Stimulated activated naive CD8-positive, alpha-beta T cell treated with anti-CD3 and anti-CD28 coated beads, Interleukin-15, Interleukin-2, amounts not matched to agents 100 ng/mL and 50 ng/mL, for 24 hours (primary cell): ENCODE measurements around the gene TNIK.

Experiments used
- H3K27ac Mint-ChIP-seq: one replicate; pipeline ENCODE4 v1.8.0; 2021; ENCODE audit warnings: mild to moderate bottlenecking, mixed read lengths
- H3K27me3 Mint-ChIP-seq: one replicate; pipeline ENCODE4 v1.8.0; 2021; ENCODE audit warnings: mixed read lengths
- H3K36me3 Mint-ChIP-seq: one replicate; pipeline ENCODE4 v1.8.0; 2021; ENCODE audit warnings: low read depth, mixed read lengths
- H3K4me1 Mint-ChIP-seq: one replicate; pipeline ENCODE4 v1.8.0; 2021; ENCODE audit warnings: low read depth, mixed read lengths
- H3K4me3 Mint-ChIP-seq: one replicate; pipeline ENCODE4 v1.8.0; 2021; ENCODE audit warnings: mild to moderate bottlenecking, mixed read lengths
- H3K9me3 Mint-ChIP-seq: one replicate; pipeline ENCODE4 v1.8.0; 2021; ENCODE audit warnings: mixed read lengths

Gene TNIK

DNA sequence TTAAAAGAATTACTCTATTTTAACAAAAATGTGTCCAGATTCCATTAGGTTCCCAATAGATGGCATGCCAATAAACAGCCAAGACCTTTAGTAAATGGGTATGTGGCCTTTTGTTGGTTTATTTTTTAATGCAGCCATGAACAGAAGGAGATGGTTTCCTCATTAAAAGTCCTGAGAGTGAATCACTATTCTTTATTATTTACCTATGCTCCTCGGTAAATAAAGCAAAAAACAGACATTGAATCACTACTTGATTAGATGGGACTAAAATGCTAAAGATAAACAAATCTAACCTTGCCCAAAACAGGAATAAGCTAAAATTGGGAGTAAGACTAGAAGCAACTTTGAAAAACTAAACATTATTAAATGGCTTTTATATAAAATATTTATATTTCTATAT, 94.2 kb downstream of the TNIK start:
- no peaks in the 10 kb centered on the region for H3K9me3 Mint-ChIP-seq
- H3K4me1 Mint-ChIP-seq: peaks cover 21% of the 10 kb centered on the region
- peaks cover 14% of the 10 kb centered on the region for H3K36me3 Mint-ChIP-seq
- H3K27me3 Mint-ChIP-seq: no peaks in the 10 kb centered on the region
- H3K27ac Mint-ChIP-seq: no peak overlapping the region
- no peak overlapping the region for H3K4me3 Mint-ChIP-seq

GRCh38 chr3:171365489-171365888, 94.7 kb downstream of the TNIK start:
- H3K36me3 Mint-ChIP-seq: peaks cover 14% of the 10 kb centered on the region
- peaks cover 22% of the 10 kb centered on the region for H3K4me1 Mint-ChIP-seq
- H3K9me3 Mint-ChIP-seq: no peaks in the 10 kb centered on the region
- H3K27me3 Mint-ChIP-seq: no peaks in the 10 kb centered on the region
- no peak overlapping the region for H3K4me3 Mint-ChIP-seq
- peak overlapping the region; percentile 36 for H3K27ac Mint-ChIP-seq

GRCh38 chr3:171364500-171364899, 95.7 kb downstream of the TNIK start:
- Mint-ChIP-seq H3K4me1 (peaks cover 23% of the 10 kb centered on the region), H3K27me3 (no peaks in the 10 kb centered on the region), H3K4me3 (no peak overlapping the region), H3K27ac (no peak overlapping the region), H3K9me3 (no peaks in the 10 kb centered on the region), H3K36me3 (peaks cover 13% of the 10 kb centered on the region)

- Mint-ChIP-seq H3K4me1 (peaks cover 30% of the 10 kb centered on the region), H3K36me3 (peaks cover 5% of the 10 kb centered on the region), H3K27me3 (no peaks in the 10 kb centered on the region), H3K27ac (no peak overlapping the region), H3K9me3 (no peaks in the 10 kb centered on the region), H3K4me3 (no peak overlapping the region)
Observed at GRCh38 chr3:171363202-171363601, 97.0 kb downstream of the TNIK start.

DNA sequence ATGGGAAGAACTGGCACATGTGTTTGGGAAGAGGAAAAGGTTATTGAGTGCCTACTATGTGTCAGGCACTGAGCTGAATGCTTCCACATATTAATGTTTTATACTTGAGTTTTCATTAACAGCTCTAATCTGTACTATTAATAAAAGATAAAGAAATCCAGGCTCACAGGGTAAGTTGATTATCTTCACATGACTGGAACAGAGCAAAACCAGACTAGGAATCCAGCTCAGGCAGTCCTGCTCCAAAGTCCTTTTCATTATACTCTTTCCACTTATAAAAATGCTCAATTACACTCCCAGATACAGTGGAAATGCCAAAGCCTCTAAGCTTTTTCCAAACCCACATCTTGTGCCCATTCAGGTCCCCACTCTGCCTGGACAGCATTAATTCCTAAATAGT, 97.6 kb downstream of the TNIK start:
- Mint-ChIP-seq H3K27ac (no peak overlapping the region), H3K36me3 (peaks cover under 1% of the 10 kb centered on the region), H3K27me3 (no peaks in the 10 kb centered on the region), H3K4me1 (peaks cover 34% of the 10 kb centered on the region), H3K4me3 (no peak overlapping the region), H3K9me3 (no peaks in the 10 kb centered on the region)

DNA sequence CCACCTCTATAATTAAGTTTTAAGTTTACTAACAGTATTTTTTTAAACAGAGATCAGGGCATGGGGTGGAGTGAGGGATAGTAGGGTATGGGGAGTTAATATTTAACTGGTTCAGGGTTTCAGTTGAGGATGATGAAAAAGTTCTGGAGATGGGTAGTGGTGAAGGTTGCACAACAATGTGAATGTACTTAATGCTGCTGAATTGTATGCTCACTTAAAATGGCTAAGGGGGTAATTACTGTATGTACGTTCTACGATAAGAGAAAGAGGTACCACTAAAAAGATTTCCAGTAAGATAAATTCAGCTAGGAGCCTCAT, 101.4 kb downstream of the TNIK start:
- H3K4me1 Mint-ChIP-seq: peaks cover 57% of the 10 kb centered on the region

DNA sequence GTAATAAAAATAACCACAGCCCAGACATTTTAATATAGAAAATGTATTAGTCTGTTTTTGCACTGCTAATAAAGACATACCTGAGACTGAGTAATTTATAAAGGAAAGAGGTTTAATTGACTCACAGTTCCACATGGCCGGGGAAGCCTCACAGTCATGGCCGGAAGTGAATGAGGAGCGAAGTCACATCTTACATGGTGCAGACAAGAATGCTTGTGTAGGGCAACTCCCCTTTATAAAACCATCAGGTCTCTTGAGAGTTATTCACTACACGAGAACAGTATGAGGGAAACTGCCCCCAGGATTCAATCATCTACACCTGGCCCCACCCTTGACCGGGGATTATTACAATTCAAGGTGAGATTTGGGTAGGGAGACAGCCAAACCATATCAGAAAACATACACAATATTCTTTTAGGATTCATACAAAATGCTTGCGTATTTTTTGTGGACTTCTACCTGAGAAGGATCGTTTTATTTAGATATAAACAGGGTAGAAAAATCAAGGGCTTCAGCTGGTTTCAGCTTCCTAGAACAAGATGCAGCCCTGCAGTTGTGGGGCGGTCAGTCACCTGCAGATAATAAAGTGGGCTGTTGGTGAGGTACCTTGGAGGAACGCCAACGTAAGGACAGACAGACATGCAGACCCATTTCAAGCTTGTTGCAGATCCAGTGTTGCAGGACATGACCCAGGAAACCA, 101.9 kb downstream of the TNIK start:
- H3K9me3 Mint-ChIP-seq: no peaks in the 10 kb centered on the region
- no peak overlapping the region for H3K27ac Mint-ChIP-seq
- peaks cover 59% of the 10 kb centered on the region for H3K4me1 Mint-ChIP-seq

More for the DNA sequence above, 101.4 kb downstream of the TNIK start:
- Mint-ChIP-seq H3K36me3 (no peaks in the 10 kb centered on the region), H3K27me3 (no peaks in the 10 kb centered on the region), H3K4me3 (no peak overlapping the region), H3K27ac (no peak overlapping the region), H3K9me3 (no peaks in the 10 kb centered on the region)

DNA sequence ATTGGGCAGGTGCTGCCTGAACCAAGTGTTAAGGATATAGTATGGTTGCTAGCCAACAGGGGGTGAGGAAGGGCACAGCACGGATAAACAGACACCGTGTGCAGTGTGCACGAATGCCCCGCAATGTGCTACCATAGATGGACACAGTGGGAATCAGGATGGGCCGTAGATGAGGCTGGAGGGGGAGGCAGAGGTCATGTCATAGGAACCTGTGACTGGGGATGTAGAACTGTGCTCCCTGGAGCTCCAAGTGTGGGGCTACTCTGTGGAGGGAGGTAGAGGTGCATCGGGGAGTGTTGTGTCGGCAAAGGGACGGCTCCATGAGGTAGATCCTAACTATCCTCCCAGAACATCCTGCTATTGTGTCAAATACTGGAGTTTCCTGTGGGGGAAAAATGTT, 102.5 kb downstream of the TNIK start:
- Mint-ChIP-seq H3K4me3 (no peak overlapping the region), H3K36me3 (no peaks in the 10 kb centered on the region), H3K9me3 (no peaks in the 10 kb centered on the region), H3K27me3 (no peaks in the 10 kb centered on the region), H3K27ac (no peak overlapping the region), H3K4me1 (peaks cover 62% of the 10 kb centered on the region)

More for the DNA sequence above, 101.9 kb downstream of the TNIK start:
- Mint-ChIP-seq H3K4me3 (no peak overlapping the region), H3K27me3 (no peaks in the 10 kb centered on the region), H3K36me3 (no peaks in the 10 kb centered on the region)

DNA sequence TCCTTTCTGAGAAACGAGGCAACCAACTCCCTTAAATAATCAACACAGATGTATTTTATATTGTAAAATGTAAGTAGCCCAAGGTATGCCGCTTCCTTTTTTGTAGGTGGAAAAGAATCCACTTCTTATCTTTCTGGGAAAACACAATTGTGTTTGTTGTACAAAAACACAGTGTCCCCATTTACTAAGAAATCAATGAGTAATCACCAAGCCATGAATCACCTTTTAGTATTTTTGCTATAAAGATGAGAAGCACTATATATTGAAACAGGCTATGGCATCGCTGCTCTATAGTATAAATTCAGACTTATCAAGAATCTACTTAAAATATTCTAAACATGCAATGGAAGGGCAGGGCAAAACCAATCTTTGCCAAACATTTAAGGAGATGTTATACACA, 104.0 kb downstream of the TNIK start:
- H3K27me3 Mint-ChIP-seq: no peaks in the 10 kb centered on the region
- H3K4me3 Mint-ChIP-seq: no peak overlapping the region
- H3K9me3 Mint-ChIP-seq: no peaks in the 10 kb centered on the region
- H3K27ac Mint-ChIP-seq: peak overlapping the region; percentile 29
- H3K4me1 Mint-ChIP-seq: peaks cover 76% of the 10 kb centered on the region
- H3K36me3 Mint-ChIP-seq: no peaks in the 10 kb centered on the region

DNA sequence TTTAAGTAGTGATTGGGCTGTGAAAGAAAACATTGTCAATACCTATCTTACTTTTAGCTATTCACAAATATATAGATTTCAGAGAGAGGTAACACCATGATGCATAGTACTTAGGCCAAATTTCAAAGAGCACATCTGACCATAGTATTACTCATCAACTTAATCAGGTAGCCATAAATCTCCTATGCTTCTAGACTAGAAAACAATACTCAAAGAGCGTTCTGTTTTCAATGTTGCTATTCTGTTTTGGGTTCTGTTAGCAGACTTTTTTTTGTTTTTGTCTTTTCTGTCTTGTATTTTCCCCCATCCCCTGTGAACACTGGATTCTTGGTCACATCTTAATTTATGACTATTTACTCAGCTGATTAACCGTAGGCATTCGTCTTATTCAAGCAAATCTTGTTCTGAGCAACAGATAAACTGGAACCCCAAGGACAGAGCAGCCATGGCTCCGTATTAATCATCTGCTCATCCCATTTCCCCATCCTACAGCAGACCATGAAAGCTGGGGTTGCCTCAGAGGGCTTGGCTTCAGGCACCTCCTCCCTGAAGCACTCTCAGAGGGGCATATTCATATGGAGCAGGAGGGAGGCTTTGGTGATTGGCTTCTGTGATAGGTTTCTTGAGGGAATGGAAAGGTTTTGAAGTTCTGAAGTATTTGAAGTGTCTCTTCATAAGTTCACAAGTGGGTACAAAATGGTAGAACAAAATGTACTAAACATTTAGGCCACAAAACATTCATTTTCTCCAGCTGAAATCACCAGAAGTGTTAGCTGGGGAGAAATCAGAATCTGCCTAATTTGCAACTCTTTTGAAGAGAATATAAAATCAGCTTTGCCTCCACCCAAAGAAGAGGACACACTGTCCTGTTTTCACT, 105.3 kb downstream of the TNIK start:
- Mint-ChIP-seq H3K4me3 (no peak overlapping the region), H3K27ac (peak overlapping the region; percentile 28), H3K27me3 (no peaks in the 10 kb centered on the region), H3K4me1 (peaks cover 83% of the 10 kb centered on the region), H3K36me3 (no peaks in the 10 kb centered on the region), H3K9me3 (no peaks in the 10 kb centered on the region)

DNA sequence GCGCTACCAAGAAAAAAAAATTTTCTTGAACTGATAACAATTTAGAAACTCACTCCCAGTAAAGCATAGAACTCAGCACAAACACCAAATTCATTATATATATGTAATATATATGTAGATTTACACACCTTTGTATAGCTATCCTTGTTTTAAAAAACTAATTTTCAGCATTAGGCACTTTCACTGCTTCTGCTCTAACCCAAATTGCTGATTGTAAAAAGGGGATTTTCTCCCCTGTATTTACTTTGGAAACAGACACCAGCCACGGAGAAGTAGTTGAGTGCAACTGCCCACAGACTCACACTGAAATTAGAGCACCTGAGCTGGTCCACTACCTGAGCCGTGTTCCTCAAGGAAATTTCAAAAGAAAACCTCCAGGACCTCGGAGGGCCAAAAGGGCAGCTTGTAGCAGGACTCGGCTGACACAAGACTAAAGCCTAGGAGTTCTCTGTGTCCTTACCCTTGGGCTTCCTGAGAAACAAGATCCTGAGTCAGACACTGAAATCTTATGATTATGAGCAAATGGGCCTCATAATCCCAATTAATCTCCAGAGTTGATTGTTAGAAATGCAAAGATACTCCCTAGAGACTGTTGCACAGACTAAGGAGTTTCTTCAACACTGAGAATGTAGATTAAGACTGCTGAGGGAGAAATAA, 106.0 kb downstream of the TNIK start:
- H3K36me3 Mint-ChIP-seq: no peaks in the 10 kb centered on the region
- no peaks in the 10 kb centered on the region for H3K27me3 Mint-ChIP-seq
- no peak overlapping the region for H3K27ac Mint-ChIP-seq
- peaks cover 90% of the 10 kb centered on the region for H3K4me1 Mint-ChIP-seq
- no peak overlapping the region for H3K4me3 Mint-ChIP-seq
- H3K9me3 Mint-ChIP-seq: no peaks in the 10 kb centered on the region

DNA sequence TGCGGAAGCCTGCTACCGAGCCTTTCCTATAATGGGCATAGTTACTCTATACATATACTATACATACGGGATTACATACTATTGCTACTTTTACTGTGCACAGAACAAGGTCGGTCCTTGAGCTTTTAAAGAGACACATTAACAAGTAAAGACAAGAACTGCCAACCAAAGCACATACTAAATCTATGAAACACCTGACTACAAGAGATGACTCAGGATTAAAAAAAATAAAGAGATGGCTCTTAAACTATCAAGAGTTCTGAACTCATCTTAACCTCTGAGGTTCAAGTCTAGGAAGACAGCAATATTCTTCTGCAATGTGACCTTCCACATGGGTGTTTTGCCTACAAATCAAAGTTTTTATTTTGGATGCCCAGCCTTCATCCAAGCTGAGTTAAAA, 106.8 kb downstream of the TNIK start:
- no peak overlapping the region for H3K27ac Mint-ChIP-seq
- H3K4me3 Mint-ChIP-seq: no peak overlapping the region
- H3K9me3 Mint-ChIP-seq: no peaks in the 10 kb centered on the region
- no peaks in the 10 kb centered on the region for H3K27me3 Mint-ChIP-seq
- H3K36me3 Mint-ChIP-seq: no peaks in the 10 kb centered on the region
- H3K4me1 Mint-ChIP-seq: peaks cover 88% of the 10 kb centered on the region

DNA sequence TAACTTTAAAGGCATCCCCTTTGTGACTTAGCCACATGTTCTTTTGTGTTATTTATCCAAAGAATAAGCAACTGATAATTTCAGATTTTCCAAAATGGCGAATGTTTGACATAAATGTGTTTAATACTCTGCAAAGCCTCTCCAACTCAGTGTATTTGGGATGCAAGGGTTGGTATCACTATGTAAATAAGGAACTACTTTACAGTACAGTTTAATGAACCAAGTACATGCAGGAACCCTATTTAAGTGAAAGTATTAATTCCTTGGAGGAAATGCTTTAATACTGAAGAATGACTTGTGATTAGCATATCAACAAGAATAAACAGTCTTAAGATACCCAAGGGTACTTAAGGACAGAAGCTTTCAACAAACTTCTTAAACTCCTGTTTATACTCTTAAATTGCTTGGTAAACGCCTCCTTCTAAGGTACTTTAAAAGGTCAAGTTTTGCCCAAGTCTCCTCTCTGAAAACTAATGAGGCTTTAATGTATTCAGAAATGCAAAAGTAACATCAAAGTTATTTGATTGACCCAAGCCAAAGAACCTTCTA, 107.7 kb downstream of the TNIK start:
- H3K27me3 Mint-ChIP-seq: no peaks in the 10 kb centered on the region
- H3K27ac Mint-ChIP-seq: no peak overlapping the region
- peaks cover 92% of the 10 kb centered on the region for H3K4me1 Mint-ChIP-seq
- H3K36me3 Mint-ChIP-seq: no peaks in the 10 kb centered on the region
- no peak overlapping the region for H3K4me3 Mint-ChIP-seq
- H3K9me3 Mint-ChIP-seq: no peaks in the 10 kb centered on the region

DNA sequence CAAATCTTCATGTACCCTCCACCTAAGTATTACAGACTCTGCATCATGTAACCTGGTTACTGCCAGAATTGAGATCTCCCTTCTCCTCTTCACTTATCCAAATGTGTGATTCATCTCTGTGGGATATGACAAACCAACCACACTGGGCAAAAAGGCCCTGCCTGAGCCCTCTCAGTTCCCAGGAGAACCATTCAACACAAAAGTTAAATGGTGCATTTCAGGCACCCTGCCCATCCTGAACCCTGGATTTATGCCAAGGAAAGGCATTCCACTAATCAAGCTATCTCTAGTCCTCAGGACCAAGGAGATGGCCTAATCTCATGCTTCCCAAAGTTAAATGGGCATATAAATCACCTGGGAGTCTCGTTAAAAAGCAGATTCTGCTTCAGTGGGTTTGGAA, 108.5 kb downstream of the TNIK start:
- Mint-ChIP-seq H3K4me1 (peaks cover 93% of the 10 kb centered on the region), H3K27ac (no peak overlapping the region), H3K36me3 (peaks cover 3% of the 10 kb centered on the region), H3K27me3 (no peaks in the 10 kb centered on the region), H3K4me3 (no peak overlapping the region), H3K9me3 (no peaks in the 10 kb centered on the region)

- peaks cover 83% of the 10 kb centered on the region for H3K4me1 Mint-ChIP-seq
- H3K27ac Mint-ChIP-seq: no peak overlapping the region
- peaks cover 13% of the 10 kb centered on the region for H3K36me3 Mint-ChIP-seq
- H3K9me3 Mint-ChIP-seq: no peaks in the 10 kb centered on the region
- no peaks in the 10 kb centered on the region for H3K27me3 Mint-ChIP-seq
- no peak overlapping the region for H3K4me3 Mint-ChIP-seq
Observed at GRCh38 chr3:171350364-171350763, 109.8 kb downstream of the TNIK start.
